ENCODE data around the gene KIAA2012.

The KIAA2012 gene

GRCh38 chr2:202193305-202193704, 120.2 kb downstream of the KIAA2012 start:
- Histone ChIP-seq H3K9me3 (ENCODE audit: control insufficient read depth, insufficient read depth, low read length) (no peaks in the 10 kb centered on the region), H3K79me2 (ENCODE audit: control insufficient read depth, low read length) (no peaks in the 10 kb centered on the region), H3K4me1 (ENCODE audit: control insufficient read depth, low read length) (no peaks in the 10 kb centered on the region), H3K9me2 (replicated peaks; ENCODE audit: control insufficient read depth, low read length) (no peaks in the 10 kb centered on the region), H3K36me3 (ENCODE audit: control insufficient read depth, low read length) (no peaks in the 10 kb centered on the region), H3F3A (ENCODE audit: control insufficient read depth, insufficient read depth) (no peaks in the 10 kb centered on the region), H3K27ac (ENCODE audit: low read depth, low read length) (no peak overlapping the region), H3K4me3 (ENCODE audit: low read length) (no peak overlapping the region), H3K27me3 (ENCODE audit: control insufficient read depth, low read length) (peaks cover 10% of the 10 kb centered on the region), H4K20me1 (ENCODE audit: control insufficient read depth, insufficient read depth, low read depth, low read length) (no peaks in the 10 kb centered on the region), H3K4me2 (ENCODE audit: low read length) (no peak overlapping the region)
- TF ChIP-seq CTCF (IDR thresholded peaks at IDR 0.05; ENCODE audit: low read depth, low read length, poor library complexity, severe bottlenecking) (no peak), EZH2phosphoT487 (IDR thresholded peaks at IDR 0.05; ENCODE audit: borderline replicate concordance, low read length) (no peak)

- H3K36me3 ChIP-seq (ENCODE audit: control insufficient read depth, low read length) = no peaks in the 10 kb centered on the region
- H3K4me3 ChIP-seq (ENCODE audit: low read length) = no peak overlapping the region
- no peak overlapping the region for H3K4me2 ChIP-seq (ENCODE audit: low read length)
- H3F3A ChIP-seq (ENCODE audit: control insufficient read depth, insufficient read depth) = no peaks in the 10 kb centered on the region
- H4K20me1 ChIP-seq (ENCODE audit: control insufficient read depth, insufficient read depth, low read depth, low read length) = no peaks in the 10 kb centered on the region
- peaks cover 5% of the 10 kb centered on the region for H3K27me3 ChIP-seq (ENCODE audit: control insufficient read depth, low read length)
- no peak for TF ChIP-seq EZH2phosphoT487 (IDR thresholded peaks at IDR 0.05; ENCODE audit: borderline replicate concordance, low read length)
- no peak for TF ChIP-seq CTCF (IDR thresholded peaks at IDR 0.05; ENCODE audit: low read depth, low read length, poor library complexity, severe bottlenecking)
- no peaks in the 10 kb centered on the region for H3K79me2 ChIP-seq (ENCODE audit: control insufficient read depth, low read length)
- H3K4me1 ChIP-seq (ENCODE audit: control insufficient read depth, low read length) = no peaks in the 10 kb centered on the region
- no peak overlapping the region for H3K27ac ChIP-seq (ENCODE audit: low read depth, low read length)
- H3K9me3 ChIP-seq (ENCODE audit: control insufficient read depth, insufficient read depth, low read length) = no peaks in the 10 kb centered on the region
- H3K9me2 ChIP-seq (replicated peaks; ENCODE audit: control insufficient read depth, low read length) = no peaks in the 10 kb centered on the region
Measured at GRCh38 chr2:202193881-202194353, 120.9 kb downstream of the KIAA2012 start.

DNA sequence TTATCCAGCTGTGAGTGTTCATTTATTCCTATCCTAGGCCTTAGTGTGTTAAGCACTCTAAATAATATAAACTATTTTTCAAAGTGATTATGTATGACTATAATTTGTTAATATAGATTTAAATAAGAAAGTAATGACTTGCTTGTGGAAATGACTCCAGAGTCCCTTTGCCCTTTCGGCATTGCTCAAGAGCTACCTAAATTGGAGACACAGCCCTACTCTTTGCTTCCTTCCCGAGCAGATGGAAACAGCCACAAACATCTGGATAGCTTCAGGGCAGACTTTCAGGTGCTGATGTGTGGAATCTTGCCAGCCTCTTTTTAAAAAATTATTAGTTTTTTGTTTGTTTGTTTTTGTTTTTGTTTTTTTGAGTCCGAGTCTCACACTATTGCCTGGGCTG, 121.4 kb downstream of the KIAA2012 start:
- no peaks in the 10 kb centered on the region for H3K4me1 ChIP-seq (ENCODE audit: control insufficient read depth, low read length)
- H3K27ac ChIP-seq (ENCODE audit: low read depth, low read length) = no peak overlapping the region
- H3K79me2 ChIP-seq (ENCODE audit: control insufficient read depth, low read length) = no peaks in the 10 kb centered on the region
- no peaks in the 10 kb centered on the region for H3F3A ChIP-seq (ENCODE audit: control insufficient read depth, insufficient read depth)
- H3K9me2 ChIP-seq (replicated peaks; ENCODE audit: control insufficient read depth, low read length) = no peaks in the 10 kb centered on the region
- TF ChIP-seq CTCF (IDR thresholded peaks at IDR 0.05; ENCODE audit: low read depth, low read length, poor library complexity, severe bottlenecking) (no peak), EZH2phosphoT487 (IDR thresholded peaks at IDR 0.05; ENCODE audit: borderline replicate concordance, low read length) (no peak)
- 0 out of 2 replicates have a peak, but pooled peaks cover 4% of the 10 kb centered on the region for H3K27me3 ChIP-seq (ENCODE audit: control insufficient read depth, low read length)
- no peaks in the 10 kb centered on the region for H3K36me3 ChIP-seq (ENCODE audit: control insufficient read depth, low read length)
- H3K4me3 ChIP-seq (ENCODE audit: low read length) = no peak overlapping the region
- H3K9me3 ChIP-seq (ENCODE audit: control insufficient read depth, insufficient read depth, low read length) = no peaks in the 10 kb centered on the region
- no peaks in the 10 kb centered on the region for H4K20me1 ChIP-seq (ENCODE audit: control insufficient read depth, insufficient read depth, low read depth, low read length)
- H3K4me2 ChIP-seq (ENCODE audit: low read length) = no peak overlapping the region
